ENCODE data around the gene SLC5A10.

SLC5A10 gene

DNA sequence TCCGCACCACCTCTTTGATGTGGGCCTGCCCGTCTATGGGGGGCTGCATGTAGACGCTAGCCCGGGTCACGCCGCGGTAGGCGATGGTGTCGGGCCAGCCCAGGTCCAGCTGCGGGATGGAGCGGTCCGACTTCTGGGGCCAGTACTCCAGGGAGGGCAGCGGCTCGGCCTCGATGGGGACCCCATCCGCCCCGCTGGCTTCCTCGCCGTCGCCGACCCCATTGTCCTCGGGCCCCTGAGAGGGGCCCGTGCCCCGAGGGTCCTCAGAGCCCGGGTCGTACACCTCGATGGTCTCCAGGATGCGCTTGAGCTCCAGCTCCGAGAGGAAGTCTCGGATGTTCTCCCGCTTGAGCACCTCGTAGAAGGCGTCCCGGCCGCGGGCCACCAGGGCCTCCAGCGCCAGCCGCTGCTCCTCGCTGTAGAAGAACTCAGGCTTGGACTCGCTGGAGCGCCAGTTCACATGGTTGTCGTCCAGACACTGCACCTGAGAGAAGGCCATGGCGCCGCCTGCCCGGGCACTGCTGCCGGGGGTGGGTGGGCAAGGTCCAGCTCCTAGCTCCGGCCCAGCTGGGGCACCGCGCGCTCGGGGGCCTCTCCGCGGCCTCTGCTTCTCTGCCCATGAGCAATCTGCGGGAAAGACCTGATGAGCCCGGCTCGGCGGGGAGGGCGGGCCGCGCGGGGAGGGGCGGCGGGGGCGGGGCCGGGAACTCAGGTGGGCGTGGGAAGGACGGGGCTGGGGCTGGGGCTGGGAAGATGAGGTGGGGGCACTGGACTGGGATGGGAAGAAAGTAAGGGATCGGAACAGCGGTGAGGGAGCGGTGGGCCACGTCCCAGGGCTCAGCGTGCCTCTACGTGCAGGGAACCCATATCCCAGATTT is 51.8 kb downstream of the SLC5A10 start:
- DNase-seq (ENCODE audit: low read depth): no peak

DNA sequence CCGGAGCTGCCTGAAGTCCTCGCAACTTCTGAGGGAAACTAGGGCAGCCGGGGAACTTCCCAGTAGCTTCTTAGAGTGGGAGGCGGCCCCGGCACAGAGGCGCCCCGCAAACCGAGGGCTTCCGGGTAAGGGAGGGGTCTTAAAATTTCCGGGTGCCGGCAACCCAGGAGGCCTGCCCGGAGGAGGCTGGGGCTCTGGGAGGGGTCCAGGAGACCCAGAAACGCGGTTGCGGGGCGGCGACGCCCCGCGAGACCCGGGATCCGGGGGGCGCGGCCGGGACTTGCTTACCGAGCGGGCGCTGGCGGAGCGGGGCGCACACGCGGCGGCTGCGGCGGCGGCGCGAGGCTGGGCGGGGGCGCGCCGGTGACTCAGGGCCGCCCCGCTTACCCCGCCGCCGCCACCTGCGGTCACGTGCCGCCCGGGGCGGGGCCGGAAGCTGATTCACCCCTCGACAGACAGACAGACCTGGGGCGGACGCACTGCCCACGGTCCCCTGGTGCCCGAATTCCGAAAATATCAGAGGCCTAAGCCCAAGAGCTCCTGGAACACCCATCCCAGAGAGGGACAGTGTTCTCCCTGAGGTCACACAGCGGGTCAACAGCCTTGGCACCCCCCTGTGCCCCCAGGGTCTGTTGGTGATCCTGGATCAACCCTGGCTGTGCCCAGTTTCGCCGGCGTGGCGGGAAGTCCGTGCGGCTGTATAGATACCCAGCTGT is 52.6 kb downstream of the SLC5A10 start, which contains the start of gene FAM83G:
Gene FAM83G, minus strand, starts transcription at position 344 of the 716 bp plus-strand sequence. CDS start 723 bp downstream, outside the sequence.
- peak; percentile 27 for DNase-seq (ENCODE audit: low read depth)

DNA sequence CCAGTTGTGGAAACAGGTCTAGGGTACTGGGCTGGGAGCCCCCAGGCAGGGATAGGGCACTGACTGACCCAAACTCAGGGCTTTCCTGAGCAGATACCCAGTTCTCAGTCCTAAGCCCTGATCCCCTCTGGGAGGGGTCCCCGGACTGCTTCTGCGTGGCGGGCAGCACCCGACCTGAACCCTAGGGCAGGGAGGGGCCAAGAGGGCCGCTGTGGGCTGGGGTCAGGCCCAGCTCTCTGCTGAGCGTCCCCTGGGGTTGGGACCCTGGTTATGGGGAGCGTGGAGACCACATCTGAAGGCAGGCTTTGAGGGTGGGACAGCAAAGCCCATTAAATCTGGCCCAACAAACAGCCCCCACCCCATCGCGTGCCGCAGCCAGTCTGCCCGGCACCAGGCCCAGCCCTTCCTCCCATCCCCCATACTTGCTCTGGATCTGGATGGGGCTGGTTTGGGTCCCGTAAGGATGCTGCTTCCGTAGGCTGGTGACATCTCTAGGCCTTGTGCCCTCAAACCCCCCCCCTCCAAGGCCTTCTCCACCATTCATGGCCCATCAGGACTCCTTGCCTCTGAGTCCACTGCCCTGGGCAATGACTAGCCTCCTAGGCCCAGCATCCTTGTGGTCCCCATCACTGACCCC is 53.3 kb downstream of the SLC5A10 start:
- DNase-seq (ENCODE audit: low read depth): no peak

DNA sequence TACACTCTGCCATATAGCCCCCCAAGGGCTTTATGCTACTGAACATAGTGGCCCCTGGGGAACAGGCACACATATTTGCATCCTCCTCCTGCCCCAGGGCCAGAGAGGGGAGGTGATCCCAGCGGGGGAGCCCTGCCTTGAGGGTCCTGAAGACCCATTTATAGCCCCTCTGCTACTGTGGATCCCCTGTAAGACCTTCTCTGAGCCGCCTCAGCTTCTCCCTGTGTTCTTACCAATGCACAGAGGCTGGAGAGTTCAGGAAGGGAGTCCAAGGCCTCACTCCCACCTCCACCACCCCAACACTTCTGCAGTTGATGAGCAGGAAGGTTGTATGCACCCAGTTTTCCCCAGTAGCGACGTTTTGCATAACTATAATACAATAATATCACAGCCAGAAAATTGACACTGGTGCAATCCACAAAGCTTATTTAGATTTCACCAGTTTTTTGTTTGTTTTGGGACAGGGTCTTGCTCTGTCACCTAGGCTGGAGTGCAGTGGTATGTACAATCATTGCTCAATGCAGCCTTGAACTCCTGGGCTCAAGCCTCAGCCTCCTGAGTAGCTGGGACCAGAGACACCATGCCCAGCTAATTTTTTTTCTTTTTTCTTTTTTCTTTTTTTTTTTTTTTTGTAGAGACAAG is 53.9 kb downstream of the SLC5A10 start:
- no peak for DNase-seq (ENCODE audit: low read depth)

DNA sequence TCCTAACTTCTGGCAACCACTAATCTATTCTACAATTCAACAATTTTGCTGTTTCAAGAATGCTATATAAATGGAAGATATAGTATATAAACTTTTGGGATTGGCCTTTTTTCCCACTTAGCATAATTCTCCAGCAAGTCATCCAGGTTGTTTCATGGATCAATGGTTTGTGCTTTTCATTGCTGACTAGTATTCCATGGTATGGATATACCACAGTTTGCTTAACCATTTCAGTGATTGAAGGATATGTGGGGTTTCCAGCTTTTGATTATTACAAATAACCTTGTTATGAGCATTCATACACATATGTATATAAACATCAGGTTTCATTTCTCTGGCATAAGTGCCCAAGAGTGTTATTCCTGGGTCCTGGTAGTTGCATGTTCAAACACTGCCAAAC is 54.7 kb downstream of the SLC5A10 start:
- no peak for DNase-seq (ENCODE audit: low read depth)

DNA sequence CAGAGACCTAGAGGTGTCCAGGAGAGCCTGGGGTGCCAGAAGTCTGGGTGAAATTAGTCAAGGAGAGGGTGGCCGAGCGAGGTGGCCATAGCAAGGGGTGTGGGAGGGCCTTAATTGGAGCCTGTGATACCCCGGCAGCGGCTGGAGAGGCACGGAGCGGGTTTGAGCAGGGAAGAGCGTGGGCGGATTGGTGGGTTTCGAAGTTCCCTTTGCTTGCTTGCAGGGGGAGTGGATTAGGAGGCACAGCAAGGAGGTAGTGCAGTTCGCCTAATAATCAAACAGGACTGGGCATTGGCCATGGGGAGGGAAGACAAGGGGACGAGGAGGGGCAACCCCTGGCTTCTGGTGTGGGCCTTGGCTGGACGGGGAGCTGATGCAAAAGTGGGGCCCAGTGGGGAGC is 58.0 kb downstream of the SLC5A10 start:
- DNase-seq (ENCODE audit: low read depth): no peak

DNA sequence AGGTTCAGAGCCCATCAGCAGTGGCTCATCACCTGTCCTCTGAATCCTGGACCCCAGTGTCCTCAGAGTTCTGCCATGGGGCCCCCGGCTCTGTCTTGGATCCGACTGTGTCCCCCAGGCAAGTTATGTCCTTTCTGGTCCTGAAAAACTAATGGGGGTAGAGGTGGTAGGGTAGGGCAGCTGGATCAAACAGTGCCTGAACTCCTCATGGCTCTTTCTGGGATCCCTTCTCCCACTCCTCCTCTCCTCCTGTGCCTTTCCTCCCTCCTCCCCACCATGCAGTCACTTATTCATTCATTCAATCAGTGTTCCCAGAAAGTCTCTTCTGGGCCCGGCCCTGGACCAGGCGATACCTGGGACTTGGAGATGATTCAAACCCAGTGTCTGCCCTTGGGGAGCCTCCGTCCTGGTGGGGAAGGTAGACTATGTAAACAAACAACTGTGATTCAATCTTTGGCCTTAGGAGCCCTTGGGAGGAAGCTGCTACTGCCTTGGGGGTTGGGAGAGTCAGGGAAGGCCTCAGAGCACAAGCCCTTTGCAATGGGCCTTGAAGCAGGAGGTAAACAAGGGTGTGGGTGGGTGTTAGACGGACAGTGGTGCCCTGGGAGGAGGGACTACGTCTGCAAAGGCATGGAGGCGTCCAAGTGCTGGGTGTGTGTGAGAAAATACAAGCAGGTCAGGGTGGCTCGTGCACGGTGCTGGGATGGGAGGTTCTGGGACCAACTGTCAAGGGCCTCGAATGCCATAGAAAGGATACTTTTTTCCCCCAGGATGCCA is 59.0 kb downstream of the SLC5A10 start:
- DNase-seq (ENCODE audit: low read depth): no peak

DNA sequence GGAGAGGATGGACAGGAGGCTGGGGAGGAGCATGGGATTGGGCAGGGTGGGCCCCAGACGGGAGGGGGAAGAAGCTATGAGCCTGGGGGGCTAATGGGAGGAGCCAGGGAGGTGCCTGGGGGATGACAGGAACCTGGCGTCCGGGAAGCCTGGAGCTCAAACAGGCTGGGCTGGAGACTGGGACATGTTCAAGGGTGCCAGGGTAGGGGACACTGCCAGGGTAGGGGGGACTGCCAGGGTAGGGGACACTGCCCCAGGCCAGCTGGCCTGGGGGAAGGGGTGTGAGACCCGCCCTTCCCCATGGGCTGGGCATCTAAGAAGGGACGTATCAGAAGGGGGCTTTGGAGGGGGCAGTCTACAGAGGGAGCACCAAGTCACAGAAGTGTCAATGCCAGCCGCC is 59.6 kb downstream of the SLC5A10 start:
- DNase-seq (ENCODE audit: low read depth): no peak

DNA sequence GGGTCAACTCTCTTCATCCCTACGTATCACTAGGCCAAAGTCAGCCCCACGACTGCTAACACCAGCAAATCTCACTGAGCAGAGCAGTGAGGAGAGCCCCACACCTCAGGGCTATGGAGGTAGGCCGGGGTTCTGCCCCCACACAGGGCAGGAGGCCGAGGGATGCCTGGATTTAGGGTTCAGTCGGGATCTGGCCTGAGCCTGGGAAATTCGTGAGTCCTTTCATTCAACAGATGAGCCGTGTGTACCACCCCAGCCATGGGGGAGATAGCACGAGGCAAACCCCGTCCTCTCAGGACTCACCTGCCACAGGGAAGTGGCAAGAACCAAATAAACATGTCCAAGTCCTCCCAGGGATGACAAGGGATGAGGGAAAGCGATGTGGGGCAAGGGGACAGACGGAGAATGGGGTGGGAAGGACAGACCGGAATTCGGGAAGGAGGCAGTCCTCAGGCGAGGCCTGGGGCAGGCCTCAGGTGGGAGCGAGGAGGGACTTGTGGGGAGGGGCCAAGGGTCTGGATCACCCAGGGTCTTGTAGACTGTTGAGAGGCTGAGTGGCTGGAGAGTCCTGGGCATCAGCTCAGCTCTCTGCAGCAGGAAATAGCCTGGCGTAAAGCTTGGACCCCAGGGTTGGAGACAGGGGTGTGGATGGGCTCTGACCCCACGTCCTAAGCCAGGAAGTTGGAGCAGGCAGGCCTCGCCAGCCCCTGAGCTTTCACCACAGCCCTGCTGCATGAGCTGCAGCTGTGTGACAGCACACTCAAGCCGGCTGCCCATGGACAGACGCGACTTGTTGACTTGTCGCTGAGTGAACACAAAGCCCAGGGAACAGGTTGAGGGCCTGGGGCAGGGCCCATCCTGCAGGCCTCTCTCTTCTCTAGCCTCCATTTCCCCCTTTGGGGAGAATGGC is 60.5 kb downstream of the SLC5A10 start:
- DNase-seq (ENCODE audit: low read depth): no peak

DNA sequence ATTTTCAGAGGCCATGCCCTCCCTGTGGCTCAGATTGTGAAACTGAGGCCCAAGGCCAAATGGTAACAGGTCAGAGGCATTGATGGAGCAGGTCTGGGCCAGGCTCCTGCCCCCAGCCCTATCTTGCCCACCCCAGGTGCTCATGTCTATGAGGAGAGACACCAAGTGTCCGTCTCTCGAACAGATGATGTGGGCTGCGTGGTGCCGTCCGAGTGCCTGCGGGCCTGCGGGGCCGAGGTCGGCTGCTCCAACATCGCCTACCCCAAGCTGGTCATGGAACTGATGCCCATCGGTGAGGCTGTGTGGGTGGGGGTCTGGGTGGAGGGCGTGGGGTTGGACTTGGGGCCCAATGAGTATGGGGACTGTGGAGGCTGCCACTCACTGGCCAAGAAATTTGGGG is 61.3 kb downstream of the SLC5A10 start:
- no peak for DNase-seq (ENCODE audit: low read depth)

DNA sequence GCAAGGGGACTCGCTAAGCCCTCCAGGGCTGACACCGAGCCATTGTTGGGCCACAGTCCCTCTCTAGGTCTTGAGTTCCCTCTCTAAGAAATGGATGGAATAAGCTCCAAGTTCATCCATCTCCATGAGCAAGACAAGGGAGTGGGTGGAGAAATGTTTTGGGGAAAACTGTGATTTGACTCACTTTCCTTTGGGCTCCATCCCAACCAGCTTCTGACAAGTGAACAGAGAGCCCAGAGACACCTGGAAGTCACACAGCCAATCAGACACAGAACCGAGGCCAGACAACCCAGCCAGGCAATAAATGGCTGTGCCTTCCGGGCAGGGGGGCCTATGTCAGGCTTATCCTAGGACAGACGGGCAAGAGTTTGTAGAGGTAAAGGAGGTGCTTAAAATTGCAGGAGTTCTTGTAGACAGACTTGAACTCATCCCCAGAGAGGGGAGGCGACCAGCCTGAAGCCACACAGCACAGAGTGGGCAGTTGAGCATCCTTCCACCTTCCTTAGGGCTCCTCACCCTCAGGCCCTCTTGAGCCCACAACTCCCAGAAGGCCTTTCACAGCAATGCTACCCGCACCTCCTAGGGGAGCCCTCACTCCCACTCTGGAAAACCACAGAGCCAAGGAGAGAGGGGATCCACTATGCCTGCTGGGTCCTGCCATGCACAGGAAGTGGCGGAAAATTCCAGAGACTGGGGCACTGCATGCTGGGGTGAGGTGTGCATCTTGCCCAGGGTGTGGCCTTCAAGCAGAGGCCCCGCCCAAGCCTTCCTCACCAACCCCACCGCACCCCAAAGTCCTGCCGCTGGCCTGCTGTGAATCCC is 62.1 kb downstream of the SLC5A10 start:
- DNase-seq (ENCODE audit: low read depth): no peak

DNA sequence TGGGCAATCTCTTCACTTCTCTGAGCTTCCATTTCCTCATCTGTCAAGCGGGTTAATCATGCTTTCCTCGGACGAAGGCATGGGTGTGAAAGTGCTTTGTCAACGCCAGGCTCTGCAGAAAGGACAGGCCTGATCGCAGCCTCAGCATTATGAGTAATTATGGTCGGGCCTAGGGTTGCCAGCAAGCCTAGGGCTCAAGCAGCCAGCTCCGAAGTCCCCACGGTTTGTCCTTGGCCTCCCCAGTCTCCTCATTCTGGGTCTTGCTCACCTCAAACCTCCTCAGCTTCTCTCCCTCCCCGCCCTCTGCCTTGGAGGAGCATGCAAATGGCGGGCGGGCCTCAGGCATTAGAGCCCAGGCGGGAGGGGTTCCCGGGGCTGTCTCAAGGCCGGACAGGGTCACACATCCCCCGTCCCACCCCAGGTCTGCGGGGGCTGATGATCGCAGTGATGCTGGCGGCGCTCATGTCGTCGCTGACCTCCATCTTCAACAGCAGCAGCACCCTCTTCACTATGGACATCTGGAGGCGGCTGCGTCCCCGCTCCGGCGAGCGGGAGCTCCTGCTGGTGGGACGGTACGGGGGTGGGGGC is 62.8 kb downstream of the SLC5A10 start:
- DNase-seq (ENCODE audit: low read depth): no peak

DNA sequence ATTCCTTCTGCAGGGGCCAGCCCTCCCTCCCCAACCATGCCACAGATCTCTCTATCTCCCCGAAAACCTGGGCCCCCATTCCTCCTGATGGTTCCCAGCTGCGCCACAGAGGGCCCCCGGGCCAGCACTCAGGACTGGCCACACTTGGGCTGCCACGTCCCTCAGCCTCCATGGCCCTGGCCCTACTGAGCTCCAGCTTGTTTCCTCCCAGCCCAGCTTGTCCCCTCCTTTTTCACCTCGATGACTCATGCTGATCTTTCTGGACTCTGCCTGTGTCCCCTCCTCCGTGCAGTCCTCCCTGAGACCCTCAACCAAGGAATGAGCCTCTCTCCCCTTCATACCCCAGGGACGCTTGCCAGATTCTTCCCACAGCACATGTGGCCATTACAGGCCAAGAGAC is 63.5 kb downstream of the SLC5A10 start:
- no peak for DNase-seq (ENCODE audit: low read depth)

DNA sequence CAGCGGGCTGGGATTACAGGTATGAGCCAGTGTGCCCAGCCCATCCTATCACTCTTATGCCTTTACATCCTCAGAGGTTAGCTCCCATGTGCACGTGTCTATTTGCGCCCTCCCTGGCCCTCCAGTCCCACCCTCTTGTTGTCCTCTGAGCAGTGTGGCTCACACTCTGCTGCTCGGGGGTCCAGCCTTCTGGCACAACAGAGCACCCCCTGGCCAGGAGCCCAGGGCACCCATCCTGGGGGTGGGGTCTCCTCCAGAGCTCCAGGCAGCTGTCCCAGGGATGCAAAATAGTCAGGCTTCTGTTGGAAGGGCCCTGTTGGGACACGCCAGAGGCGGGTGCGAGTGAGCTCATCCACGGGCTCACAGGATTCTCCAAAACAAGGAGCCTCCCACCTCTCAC is 64.3 kb downstream of the SLC5A10 start:
- no peak for DNase-seq (ENCODE audit: low read depth)

DNA sequence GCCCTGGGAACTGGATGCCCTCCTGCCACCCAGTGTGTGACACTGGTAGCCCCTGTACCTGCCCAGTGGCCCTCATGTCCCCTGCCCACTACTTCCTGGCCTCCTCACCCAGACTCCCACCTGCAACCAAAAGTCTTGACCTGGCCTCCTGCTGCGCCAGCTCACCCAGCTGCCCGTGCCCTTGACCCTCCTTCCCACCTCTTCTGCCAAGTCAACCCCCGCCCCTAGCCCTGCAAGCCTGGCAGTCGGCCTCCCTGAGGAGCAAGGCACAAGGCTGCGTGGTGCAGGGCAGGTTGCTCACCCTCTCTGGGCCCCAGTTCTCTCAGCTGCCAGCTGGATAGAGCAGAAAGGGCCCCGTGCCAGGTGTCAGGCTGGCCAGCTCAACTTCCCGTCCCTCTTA is 64.9 kb downstream of the SLC5A10 start:
- no peak for DNase-seq (ENCODE audit: low read depth)

DNA sequence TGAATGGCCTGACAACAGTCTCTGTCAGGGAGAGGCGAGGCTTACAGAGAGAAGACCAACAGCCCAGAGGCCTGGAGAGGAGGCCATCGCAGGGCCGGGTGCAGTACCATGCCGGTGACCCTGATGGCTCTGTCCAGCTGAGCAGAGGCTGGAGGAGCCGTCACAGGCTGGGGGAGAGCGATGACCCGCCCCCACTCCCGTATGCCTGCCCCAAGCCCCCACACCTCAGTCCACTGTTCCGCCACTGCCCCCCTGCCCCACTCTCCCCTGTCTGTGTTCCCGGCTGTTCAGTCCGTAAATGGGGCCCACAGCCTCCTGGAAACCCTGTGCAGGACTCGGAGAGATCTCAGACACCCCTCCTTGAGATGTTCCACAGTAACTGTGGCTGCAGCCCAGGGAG is 65.4 kb downstream of the SLC5A10 start:
- no peak for DNase-seq (ENCODE audit: low read depth)

DNA sequence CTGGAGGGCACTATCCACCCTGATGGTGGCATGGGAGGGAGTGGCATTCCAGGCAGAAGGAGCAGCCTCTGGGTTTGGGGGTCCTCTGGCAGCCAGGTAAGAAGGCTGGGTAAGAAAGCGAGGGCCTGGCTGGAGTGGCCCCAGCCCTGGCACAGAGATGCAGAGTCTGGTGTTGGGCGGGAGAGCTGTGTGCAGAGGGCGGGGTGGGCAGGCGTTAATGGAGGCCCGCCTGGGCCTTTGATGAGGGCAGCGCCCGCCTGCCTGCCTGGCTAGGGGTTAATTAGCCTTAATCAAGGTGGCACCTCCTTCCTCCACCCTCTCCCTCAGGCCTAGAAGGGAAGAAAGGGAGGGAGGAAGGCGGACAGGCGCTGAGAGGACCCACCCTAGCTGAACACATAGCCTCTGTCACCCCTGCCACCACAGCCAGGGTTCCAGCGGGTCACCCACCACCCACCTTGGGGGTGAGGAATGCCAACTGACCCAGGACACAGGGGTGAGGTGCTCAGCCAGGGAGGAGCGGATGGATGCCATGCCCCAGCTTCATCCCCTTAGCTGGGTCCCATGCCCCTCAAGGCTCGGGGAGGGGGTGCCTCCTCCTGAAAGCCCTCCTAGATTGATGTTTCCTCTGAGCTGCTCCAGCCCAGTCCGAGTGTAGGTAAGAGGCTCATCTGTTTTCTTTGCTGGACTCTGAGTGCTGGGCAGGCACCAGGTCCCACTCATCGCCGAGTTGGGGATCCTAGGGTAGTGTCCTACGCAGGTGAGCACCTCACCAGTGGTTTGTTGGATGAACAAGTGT is 66.0 kb downstream of the SLC5A10 start:
- DNase-seq (ENCODE audit: low read depth): no peak

DNA sequence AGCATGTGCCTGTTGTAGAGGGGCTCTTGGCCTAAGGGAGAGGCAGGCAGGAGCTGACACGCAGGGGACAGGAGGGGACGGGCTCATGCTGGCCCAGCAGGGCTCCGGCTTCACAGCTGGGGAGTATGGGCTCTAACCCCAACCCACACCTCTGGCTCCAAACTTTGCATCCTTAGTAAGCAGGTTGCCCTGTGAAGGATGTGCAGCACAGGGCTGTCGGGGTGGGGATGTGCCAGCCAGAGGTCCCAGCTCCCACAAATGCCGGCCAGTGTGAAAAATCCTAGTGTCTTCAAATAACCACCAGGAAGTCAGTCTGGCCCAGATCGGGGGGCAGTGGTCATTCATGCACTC is 66.6 kb downstream of the SLC5A10 start:
- DNase-seq (ENCODE audit: low read depth): no peak

All from fibroblast of gingiva (primary cell).